ENCODE data around the gene SLC50A1.

Gene SLC50A1

DNA sequence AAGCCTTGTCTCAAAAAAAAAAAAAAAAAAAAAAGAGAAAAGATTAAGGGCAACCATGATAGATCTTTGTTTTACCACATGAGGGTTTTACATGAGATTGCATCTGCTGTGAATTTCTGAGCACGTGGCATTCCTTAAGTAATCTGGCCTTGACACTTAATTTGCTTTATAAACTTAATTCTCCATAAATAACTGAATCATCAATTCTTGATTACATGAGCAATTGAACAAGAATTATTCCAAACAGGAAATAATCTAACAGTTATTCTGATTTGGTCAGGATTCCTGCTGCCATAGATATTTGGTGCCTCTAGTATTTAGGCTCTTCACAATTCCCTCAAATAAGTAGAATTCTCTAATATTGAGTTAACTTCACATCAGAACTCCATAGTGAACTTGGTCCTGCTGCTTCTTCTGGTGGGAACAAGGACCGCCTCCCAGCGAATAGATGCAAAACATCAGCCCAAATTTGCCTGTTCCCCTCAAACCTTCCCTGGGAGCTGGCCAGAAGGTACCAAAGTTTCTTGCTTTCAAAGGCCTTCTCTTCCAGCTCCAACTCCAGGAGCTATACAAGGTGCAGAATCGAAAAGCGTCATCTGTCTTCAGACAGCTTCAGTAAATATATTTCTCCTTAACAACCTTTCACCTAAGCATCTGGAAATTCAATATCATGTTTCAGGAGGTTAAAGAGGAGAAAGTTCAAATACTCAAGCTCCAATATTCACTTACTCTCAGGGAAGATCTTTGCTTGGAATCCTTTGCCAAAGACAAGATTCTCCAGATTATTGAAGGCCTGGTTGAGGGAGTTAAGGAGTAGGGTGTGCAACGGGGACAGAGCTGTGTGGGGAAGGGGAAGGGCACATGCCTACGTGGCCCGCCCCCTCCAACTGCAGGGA lies 36.4 kb downstream of the SLC50A1 start:
- no peak for DNase-seq

DNA sequence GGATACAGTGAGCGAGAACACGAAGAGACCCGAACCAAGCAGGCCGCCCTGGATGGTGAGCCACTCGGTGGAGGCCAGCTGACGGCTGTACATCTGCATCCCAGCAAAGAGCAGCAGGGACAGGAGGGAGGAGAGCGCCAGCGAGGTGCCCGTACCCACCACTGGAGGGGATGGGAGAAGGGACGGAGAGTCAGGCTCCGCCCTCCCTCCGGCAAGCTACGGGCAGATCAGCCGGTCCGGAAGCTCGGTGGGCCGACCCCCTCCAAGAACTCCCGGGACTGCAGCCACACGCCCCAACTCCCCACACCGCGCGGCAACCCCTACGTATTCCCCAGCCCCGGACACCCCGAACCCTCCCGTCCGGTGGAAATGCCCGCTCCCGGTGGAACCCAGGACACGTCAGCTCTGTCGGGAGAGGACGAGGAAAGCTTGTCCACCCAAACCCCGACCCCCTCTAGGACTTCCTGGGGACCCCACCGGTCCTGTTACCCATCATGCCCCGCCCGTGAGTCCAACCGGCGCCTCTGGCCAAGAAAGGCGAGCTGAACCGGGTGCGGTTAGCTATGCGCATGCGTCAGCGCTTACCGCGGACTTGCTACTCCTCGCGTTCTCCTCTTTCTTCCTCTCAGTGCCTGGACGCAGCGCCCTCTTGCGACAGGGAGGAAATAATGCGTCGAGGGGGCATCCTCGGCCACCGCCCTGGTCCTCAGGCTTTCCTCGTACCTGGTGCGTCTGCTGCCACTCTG lies 37.3 kb downstream of the SLC50A1 start, which contains the start of gene KRTCAP2:
KRTCAP2 (minus strand) TSS at position 573 of the 746 bp plus-strand sequence; CDS start at position 493, 80 bp downstream.
- DNase-seq: peak; percentile 96 to 97

DNA sequence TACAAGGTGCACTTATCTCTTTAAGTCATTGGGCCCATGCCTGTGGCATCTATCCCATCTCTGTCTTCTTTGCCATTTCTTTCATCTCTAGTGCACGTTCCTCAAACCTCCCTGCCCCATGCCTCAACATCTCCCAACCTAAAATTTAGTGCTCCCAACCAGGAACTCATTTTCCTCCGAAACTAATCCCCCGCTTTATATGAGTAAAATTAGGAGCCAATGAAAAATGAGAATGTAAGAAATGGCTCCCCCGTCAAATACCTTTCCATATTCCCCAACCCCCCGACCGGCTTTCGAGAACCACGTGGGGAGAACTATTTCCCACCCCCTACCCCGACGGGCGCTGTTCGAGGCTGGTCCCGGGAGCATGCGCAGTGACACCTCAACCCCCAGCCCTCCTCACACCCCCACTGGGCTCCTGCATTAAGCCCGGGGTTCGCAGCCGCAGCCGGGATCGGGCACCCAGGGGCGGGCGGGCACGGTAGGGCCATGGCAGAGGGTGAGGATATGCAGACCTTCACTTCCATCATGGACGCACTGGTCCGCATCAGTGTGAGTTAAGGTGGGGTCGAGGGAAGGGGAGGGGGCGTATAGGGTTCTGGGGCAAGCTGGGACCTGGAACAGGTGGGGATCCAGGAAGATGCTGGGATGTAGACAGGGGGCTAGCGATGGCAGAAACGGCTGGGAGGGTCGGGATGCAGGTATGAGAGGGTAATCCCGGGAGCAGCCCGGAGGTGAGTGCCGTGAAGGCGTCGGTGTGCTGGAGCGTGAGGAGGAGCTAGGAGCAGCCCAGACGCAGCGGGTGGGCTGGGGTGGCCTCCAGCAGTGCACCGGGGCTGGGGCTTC lies 38.0 kb downstream of the SLC50A1 start, which contains the start of gene TRIM46:
TRIM46 (plus strand) TSS at position 372 of the 846 bp plus-strand sequence; CDS start at position 490, 118 bp downstream.
- peak; percentile 67 to 75 for DNase-seq

DNA sequence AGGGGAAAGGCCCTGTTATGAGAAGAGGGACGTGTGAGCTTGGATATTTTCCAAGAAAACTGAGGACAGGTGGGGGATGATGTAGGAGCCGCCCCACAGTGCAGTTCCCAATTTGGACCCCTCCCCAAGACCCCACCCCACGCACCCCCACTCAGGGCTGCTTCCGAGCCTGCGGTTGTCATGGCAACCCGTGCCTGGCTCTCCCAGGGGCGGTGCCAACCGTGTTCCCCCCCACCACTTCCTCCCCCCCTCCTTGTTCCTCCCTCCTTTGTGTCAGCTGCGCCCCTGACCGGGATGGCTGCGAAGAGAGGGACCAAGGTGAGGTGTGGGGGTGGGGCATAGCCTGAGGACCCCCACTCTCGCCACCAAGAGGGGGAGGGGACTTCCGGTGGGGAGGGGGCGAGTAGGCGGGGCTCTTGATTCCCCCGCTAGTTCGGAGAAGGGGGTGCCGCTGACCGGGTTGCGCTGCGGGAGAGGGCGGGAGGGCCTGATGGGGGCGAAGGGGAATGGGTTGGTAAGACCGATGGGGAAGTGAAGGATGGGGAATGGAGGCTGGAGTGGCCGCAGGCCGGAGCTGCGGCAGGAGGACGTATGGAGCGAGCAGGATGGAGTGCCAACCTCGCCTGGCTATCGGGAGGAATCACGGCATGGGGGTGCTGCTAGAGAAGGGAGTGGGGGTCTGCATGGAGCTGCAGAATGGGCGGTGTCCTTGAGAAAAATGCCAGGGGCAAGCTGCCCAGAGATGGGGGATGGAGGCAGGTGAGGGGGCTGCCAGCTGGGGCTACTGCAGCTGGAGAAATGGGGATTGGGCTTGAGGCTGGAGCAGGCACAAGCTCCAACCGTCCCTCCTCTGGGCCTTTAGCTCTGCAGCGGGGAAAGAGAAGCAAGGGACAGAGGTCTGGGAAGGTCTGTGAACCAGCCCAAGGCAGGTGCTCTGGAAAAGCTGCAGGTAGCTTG lies 39.0 kb downstream of the SLC50A1 start:
- peak; percentile 68 to 71 for DNase-seq

DNA sequence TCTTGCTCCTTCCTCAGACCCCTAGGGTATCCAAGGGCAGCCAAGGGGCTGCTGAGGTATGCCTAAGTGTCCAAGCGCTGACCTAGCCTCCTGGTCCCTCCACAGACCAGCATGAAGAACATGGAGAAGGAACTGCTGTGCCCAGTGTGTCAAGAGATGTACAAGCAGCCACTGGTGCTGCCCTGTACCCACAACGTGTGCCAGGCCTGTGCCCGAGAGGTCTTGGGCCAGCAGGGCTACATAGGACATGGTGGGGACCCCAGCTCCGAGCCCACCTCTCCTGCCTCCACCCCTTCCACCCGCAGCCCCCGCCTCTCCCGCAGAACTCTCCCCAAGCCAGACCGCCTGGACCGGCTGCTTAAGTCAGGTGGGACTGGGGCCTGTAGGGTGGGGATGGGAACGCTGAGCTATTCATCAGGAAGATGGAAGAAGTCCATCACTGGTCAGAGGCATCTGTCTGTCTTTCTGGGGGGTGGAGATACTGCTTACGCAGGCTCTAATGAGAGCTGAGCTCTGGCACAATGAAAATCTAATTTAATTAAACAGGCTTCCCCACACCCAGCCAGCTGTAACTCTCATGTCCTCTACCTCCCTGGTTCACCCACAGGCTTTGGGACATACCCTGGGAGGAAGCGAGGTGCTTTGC lies 39.8 kb downstream of the SLC50A1 start:
- no peak for DNase-seq

DNA sequence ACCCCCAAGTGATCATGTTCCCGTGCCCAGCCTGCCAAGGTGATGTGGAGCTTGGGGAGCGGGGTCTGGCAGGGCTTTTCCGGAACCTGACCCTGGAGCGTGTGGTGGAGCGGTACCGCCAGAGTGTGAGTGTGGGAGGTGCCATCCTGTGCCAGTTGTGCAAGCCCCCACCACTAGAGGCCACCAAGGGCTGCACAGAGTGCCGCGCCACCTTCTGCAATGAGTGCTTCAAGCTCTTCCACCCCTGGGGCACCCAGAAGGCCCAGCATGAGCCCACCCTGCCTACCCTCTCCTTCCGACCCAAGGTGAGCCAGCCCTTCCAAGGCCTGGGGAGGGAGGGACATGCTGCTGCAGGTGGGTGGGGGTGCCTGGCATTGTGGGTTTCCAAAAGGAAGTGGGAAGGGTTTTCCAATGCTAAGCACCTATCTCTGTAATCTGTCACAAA lies 40.3 kb downstream of the SLC50A1 start:
- no peak for DNase-seq

DNA sequence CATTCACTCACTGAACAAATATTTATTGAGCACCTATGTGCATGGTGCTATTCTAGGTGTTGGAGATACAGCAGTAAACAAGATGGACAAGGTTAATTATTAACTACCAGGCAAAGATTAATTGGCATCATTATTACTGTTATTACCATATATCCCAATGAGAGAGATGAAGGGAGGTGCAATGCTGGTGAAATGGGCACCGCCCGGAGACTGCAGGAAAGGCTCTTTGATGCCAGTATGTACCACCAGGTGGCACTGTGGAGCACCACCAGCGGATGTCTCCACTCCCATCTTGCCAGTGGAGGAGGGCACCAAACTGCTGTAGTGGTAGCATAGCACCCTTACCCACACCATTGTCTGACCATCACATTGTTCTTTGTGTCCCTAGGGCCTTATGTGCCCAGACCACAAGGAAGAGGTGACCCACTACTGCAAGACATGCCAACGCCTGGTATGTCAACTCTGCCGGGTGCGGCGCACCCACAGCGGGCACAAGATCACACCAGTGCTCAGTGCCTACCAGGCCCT lies 41.0 kb downstream of the SLC50A1 start:
- peak; percentile 79 to 84 for DNase-seq

DNA sequence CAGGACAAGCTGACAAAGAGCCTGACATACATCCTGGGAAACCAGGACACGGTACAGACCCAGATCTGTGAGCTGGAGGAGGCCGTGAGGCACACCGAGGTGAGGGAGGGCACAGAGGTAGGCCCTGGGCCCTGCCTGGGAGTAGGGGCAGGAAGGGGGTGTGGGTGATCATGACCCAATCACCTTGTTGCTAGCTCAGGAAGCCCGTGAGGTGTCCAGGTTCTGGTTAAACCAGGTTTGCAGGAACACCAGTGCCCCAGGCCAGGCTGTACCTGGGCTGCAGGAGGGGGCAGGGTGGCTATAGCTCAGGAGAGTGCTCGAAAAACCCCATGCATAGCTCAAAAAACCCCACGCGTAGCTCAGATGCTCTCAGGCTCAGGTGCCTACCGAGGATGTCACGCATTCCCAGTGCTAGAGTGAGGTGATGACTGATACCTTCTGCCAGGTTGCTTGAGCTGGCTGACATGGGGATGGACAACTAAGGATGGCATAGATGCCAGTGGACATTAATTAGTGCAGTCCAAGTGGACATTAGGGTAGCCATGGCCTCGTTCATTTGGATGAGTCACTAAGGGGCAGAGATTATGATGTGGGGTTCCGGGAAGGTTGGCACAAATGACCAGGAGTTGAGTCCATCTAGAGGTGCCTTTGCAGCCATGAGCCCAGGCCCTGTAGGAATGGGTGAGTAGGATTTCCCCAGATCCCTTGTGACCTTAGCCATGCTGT lies 41.7 kb downstream of the SLC50A1 start:
- no peak for DNase-seq

DNA sequence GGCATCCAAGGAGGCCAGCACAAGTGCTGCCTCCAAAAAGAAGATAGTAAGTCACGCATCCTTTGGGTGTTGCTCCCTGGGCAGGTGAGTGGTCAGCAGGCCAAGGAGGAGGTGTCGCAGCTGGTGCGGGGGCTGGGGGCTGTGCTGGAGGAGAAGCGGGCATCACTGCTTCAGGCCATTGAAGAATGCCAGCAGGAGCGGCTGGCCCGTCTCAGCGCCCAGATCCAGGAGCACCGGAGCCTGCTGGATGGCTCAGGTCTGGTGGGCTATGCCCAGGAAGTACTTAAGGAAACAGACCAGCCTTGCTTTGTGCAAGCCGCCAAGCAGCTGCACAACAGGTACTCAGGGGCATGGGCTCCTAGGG lies 42.2 kb downstream of the SLC50A1 start:
- no peak for DNase-seq

DNA sequence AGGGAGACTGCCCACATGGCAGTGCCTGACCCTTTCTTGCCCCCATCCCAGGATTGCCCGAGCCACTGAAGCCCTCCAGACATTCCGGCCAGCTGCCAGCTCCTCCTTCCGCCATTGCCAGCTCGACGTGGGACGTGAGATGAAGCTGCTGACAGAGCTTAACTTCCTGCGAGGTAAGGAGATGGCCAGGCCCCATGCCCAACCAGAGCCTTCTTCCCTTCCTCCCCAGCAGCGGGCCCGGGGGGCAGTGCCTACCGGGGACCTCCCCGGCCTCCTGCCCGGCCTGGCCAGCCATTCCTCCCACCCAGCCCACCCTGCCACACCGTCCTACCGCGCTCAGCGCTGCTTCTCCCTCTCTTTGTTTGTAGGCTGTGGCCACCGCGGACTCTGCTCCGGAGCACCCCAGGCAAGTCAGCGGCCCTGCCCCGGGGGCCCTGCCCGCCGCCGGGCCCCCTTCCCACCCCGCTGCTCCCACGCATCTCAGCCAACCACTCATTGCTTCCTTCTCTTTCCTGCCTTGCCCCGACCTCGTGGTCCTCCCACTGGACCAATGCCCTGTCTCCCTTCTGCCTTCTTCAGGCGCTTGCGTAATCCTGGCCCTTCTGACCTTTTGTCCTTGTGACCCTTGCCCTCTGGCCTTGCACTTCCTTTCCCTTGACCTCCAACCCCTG lies 42.9 kb downstream of the SLC50A1 start:
- peak in 1 of 2 donors; percentile 38 for DNase-seq

DNA sequence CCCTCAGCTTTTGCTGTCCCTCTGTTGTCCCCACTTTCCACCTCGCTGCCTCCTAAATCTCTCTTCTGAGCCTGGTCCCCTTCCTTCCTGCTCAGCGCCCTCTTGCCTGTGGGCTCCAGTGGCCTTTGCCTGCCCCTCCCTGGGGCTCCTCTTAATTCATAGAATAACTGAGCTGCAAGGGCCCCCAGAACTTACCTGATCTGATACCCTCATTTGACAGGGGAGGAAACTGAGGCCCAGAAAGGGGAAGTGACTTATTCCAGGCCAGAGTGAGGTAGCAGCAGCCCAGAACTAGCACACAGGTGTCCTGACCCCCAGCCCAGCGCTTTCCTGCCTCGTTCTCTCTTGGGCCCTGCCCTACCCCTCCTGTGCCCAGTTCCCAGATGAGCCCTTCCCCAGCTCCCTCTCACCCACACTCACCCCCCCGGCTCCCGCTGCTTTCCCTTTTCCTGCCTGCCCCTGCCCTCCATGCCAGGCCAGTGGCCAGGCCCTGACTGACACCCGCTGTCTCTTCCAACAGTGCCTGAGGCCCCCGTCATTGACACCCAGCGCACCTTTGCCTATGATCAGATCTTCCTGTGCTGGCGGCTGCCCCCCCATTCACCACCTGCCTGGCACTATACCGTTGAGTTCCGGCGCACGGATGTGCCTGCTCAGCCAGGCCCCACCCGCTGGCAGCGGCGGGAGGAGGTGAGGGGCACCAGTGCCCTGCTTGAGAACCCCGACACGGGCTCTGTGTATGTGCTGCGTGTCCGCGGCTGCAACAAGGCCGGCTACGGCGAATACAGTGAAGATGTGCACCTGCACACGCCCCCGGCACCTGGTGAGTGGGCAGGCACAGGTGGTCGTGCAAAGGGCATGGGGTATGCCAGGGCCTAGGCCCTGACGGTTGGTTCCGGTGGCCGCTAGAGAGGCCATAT lies 43.7 kb downstream of the SLC50A1 start:
- no peak for DNase-seq

DNA sequence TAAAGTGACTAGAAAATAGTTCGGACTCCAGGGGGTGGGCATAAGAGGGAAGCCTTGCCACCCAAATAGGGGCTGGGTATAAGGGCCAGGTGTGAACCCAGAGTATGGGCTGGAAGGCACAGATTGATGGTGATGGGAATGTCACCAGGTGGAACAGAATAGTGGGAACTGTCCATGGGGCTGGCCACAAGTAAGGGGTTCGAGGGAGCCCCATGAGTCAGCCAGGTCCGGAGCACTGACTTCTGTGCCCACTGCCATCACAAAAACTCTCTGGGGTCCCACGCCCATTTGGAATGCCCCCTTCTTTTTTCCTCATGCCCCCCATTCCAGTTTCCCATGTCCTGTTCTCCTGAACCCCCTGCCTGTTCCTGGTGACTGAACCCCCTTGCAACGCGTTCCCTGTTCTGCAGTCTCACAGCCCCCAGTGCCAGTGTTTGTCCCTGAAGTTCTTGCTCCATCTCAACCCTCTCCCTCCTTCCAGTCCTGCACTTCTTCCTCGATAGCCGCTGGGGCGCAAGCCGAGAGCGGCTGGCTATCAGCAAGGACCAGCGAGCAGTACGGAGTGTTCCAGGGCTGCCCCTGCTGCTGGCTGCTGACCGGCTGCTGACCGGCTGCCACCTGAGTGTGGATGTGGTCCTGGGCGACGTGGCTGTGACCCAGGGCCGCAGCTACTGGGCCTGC lies 45.9 kb downstream of the SLC50A1 start:
- DNase-seq: no peak

DNA sequence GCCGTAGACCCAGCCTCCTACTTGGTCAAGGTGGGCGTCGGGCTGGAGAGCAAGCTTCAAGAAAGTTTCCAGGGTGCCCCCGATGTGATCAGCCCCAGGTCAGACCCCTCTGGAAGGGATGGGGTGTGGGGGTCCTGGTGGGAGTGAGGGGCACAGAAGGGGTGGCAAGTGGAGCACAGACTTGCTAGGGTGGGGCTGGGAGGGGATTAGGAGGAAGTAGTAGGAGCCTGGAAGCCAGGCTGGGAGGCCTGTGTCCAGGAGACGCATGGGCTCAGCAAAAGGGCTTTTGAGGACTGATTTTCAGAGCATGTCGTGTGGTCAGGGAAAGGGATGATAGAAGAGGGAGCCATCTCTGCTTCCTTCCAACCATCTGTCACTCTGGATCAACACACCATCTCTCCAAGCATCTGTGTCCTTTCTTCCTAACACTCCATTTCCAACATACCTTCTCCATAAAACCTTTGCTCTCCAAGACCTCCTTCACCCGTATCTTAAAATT lies 46.4 kb downstream of the SLC50A1 start:
- no peak for DNase-seq

DNA sequence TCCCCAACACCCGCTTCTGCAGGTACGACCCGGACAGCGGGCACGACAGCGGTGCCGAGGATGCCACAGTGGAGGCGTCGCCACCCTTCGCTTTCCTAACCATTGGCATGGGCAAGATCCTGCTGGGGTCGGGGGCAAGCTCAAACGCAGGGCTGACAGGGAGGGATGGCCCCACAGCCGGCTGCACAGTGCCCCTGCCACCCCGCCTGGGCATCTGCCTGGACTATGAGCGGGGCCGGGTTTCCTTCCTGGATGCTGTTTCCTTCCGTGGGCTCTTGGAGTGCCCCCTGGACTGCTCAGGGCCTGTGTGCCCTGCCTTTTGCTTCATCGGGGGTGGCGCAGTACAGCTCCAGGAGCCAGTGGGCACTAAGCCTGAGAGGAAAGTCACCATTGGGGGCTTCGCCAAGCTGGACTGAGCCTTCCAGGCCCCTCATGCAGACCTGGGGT lies 48.1 kb downstream of the SLC50A1 start:
- DNase-seq: no peak

DNA sequence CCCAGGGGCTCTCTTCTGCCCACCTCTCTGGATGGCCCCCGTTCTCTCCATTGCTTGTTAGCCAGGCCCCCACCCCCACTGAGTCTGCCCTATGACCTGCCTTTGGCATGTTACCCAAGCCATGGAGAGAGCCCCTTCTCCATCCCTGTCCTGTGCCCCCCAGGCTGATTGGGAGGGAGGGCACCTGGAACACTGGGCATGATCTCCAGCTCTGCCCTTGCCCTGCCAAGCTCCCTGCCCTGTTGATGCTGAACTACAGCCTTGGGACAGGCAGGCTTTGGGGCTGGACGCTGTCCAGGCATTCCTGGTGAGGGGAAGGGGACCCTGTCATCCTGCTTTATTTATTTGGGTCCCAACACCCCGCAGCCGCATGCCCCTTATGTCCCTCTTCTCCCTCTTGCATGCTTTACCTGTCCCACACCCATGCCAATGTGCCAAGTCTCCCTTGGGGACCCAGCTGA lies 48.7 kb downstream of the SLC50A1 start:
- no peak for DNase-seq

DNA sequence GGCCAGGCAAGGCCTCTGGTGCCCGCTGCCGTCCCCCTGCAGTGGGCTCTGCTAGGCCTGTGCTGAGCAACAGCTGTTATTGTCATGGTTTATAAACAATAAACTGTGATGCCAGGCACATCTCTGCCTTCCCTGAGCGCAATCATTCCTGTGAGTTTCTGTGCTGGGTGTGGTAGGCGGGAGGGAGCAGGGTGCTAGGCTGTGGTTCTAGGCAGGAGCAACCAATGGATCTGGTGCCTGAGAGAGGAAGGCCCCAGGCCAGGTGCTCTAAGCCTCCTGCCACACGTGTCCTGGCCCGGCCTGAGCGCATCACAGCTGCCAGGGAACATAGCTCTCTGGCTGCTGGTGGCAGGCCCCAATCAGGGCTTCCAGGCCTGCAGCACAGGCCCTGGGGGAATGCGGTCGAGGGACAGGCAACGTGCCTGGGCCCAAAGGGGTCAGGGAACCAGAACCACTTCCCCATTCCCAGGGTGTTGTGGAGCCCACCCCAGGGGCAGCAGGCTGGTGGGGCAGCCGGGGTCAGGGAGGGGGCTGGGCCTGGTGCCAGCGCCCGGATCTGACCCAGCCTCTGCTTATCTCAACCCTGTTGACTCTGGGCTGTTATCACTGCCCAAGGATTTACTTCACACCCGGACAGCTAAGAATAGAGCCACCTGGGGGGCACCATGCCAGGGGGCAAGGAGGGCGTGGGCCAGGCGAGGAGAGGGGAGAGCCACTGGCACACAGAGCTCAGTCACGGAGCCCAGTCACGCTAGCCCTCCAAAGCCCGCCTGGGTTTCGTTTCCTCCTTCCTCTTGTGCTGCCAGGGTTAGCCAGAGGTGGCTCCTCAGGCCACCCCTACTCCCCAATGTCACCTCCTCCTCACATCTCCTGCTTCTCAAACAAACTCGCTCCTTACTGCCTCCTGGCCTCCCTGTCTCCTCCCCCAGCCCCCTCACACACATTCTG lies 49.5 kb downstream of the SLC50A1 start:
- DNase-seq: peak in 1 of 2 donors; percentile 67

Data from CD4-positive, alpha-beta T cell treated with Interleukin-1 beta for 1 hour (primary cell).